WTC11 (cell line): ENCODE results near the gene PRPSAP1. TPM values are rescaled to one million over a fixed set of nuclear protein-coding genes. Genes with fewer than 3 reads are reported as not detected.

Experiments used
- ATAC-seq: fragments of 200-7000 bp; cut with Tn5 transposase; 2 replicates; pipeline ENCODE4 v1.10.0; 2021; ENCODE audit warnings: mild to moderate bottlenecking, moderate library complexity
- CTCF ChIA-PET: fragments of 300-600 bp; sonication (Branson Sonifier 250); formaldehyde crosslinking; loops from one replicate; lab custom pipeline; 2021; ENCODE audit warnings: antibody characterized with exemption; lab: Charles Lee
- POLR2A ChIA-PET: fragments of 350-600 bp; sonication (Branson Sonifier 250); formaldehyde crosslinking; loops from one replicate; lab custom pipeline; 2021; ENCODE audit warnings: antibody characterized with exemption; lab: Charles Lee
- DNase-seq: peaks from one replicate; pipeline ENCODE4 v3.0.0; 2021; ENCODE audit warnings: low spot score
- H3K27ac Mint-ChIP-seq: 2 replicates; pipeline ENCODE4 v1.8.0; 2021; ENCODE audit warnings: mixed read lengths
- H3K27me3 Mint-ChIP-seq: 2 replicates; pipeline ENCODE4 v1.8.0; 2021; ENCODE audit warnings: low read depth, mild to moderate bottlenecking, moderate library complexity, mixed read lengths
- H3K36me3 Mint-ChIP-seq: 2 replicates; pipeline ENCODE4 v1.8.0; 2021; ENCODE audit warnings: mixed read lengths
- H3K4me1 Mint-ChIP-seq: 2 replicates; pipeline ENCODE4 v1.8.0; 2022; ENCODE audit warnings: mixed read lengths
- H3K4me3 Mint-ChIP-seq: 2 replicates; pipeline ENCODE4 v1.8.0; 2021; ENCODE audit warnings: mild to moderate bottlenecking, moderate library complexity, mixed read lengths
- H3K9me3 Mint-ChIP-seq: 2 replicates; pipeline ENCODE4 v1.8.0; 2021; ENCODE audit warnings: mixed read lengths
- AFF4 ChIP-seq: sonication (generic); formaldehyde crosslinking; IDR thresholded peaks from 2 replicates; pipeline ENCODE4 v1.8.1; 2023; ENCODE audit warnings: mild to moderate bottlenecking, missing genetic modification reagents, borderline replicate concordance
- ATF3 ChIP-seq: sonication (generic); formaldehyde crosslinking; conservative IDR thresholded peaks from 2 replicates; pipeline ENCODE4 v1.8.1; 2022; ENCODE audit warnings: mild to moderate bottlenecking, missing genetic modification reagents
- CDX4 ChIP-seq: fragments of 250-450 bp; sonication (Bioruptor Pico); IDR thresholded peaks from 2 replicates; pipeline ENCODE4 v1.9.0; 2021; ENCODE audit warnings: moderate library complexity, mild to moderate bottlenecking, inconsistent platforms, borderline replicate concordance
- ELF4 ChIP-seq: sonication (generic); formaldehyde crosslinking; IDR thresholded peaks from 2 replicates; pipeline ENCODE4 v1.8.1; 2022; ENCODE audit warnings: low read depth, mild to moderate bottlenecking, moderate library complexity, missing genetic modification reagents
- GRHL2 ChIP-seq: fragments of 250-450 bp; sonication (Bioruptor Pico); IDR thresholded peaks from 2 replicates; pipeline ENCODE4 v1.8.0; 2022; ENCODE audit warnings: mild to moderate bottlenecking, moderate library complexity; ENCODE audit not compliant: insufficient replicate concordance, severe bottlenecking
- JAZF1 ChIP-seq: fragments of 250-450 bp; sonication (Bioruptor Pico); IDR thresholded peaks from 2 replicates; pipeline ENCODE4 v1.9.0; 2021; ENCODE audit warnings: moderate library complexity, mild to moderate bottlenecking, inconsistent platforms
- KAT7 ChIP-seq: sonication (generic); formaldehyde crosslinking; IDR thresholded peaks from 2 replicates; pipeline ENCODE4 v1.8.1; 2023; ENCODE audit warnings: missing genetic modification reagents, mild to moderate bottlenecking, borderline replicate concordance
- NFATC4 ChIP-seq: fragments of 250-450 bp; sonication (Bioruptor Pico); IDR thresholded peaks from 2 replicates; pipeline ENCODE4 v1.9.0; 2021; ENCODE audit warnings: mild to moderate bottlenecking
- NFYB ChIP-seq: sonication (generic); formaldehyde crosslinking; conservative IDR thresholded peaks from 2 replicates; pipeline ENCODE4 v1.8.0; 2022; ENCODE audit warnings: low read depth, missing genetic modification reagents
- NR2C2 ChIP-seq: sonication (generic); formaldehyde crosslinking; IDR thresholded peaks from 2 replicates; pipeline ENCODE4 v1.8.0; 2022; ENCODE audit warnings: mild to moderate bottlenecking, missing genetic modification reagents
- PRRX2 ChIP-seq: fragments of 250-450 bp; sonication (Bioruptor Pico); IDR thresholded peaks from 2 replicates; pipeline ENCODE4 v1.8.0; 2021; ENCODE audit warnings: mild to moderate bottlenecking
- SMAD4 ChIP-seq: sonication (generic); formaldehyde crosslinking; IDR thresholded peaks from 2 replicates; pipeline ENCODE4 v1.8.0; 2022; ENCODE audit warnings: mild to moderate bottlenecking, missing genetic modification reagents
- SP1 ChIP-seq: sonication (generic); formaldehyde crosslinking; conservative IDR thresholded peaks from 2 replicates; pipeline ENCODE4 v1.8.1; 2022; ENCODE audit warnings: missing genetic modification reagents
- STAT6 ChIP-seq: sonication (generic); formaldehyde crosslinking; conservative IDR thresholded peaks from 2 replicates; pipeline ENCODE4 v1.8.1; 2023; ENCODE audit warnings: mild to moderate bottlenecking, low read depth, missing genetic modification reagents, moderate library complexity
- ZBTB21 ChIP-seq: sonication (generic); formaldehyde crosslinking; IDR thresholded peaks from 2 replicates; pipeline ENCODE4 v1.8.1; 2023; ENCODE audit warnings: mild to moderate bottlenecking, missing genetic modification reagents, borderline replicate concordance
- ZNF232 ChIP-seq: sonication (generic); formaldehyde crosslinking; IDR thresholded peaks from 2 replicates; pipeline ENCODE4 v1.8.0; 2022; ENCODE audit warnings: mild to moderate bottlenecking, missing genetic modification reagents
- ZNF423 ChIP-seq: fragments of 250-450 bp; sonication (Bioruptor Pico); IDR thresholded peaks from 2 replicates; pipeline ENCODE4 v2.1.2; 2022; ENCODE audit warnings: mild to moderate bottlenecking, moderate library complexity
- total RNA-seq: library from RNA; stranded (reverse); gene quantifications from 3 replicates; pipeline ENCODE4 v1.2.3, GENCODE V29; 2021
- TF ChIP-seq, protein P1 (sequence below): fragments of 200-600 bp; IDR thresholded peaks from 2 replicates; pipeline ENCODE4 v1.8.0; 2022; ENCODE audit warnings: antibody characterized with exemption
- TF ChIP-seq, protein P2 (sequence below): sonication (generic); formaldehyde crosslinking; IDR thresholded peaks from 2 replicates; pipeline ENCODE4 v1.8.0; 2022; ENCODE audit warnings: mild to moderate bottlenecking, missing genetic modification reagents
- TF ChIP-seq, protein P3 (sequence below): fragments of 250-450 bp; sonication (Bioruptor Pico); IDR thresholded peaks from 2 replicates; pipeline ENCODE4 v1.8.0; 2021; ENCODE audit warnings: mild to moderate bottlenecking
- TF ChIP-seq, protein P4 (sequence below): sonication (generic); formaldehyde crosslinking; IDR thresholded peaks from 2 replicates; pipeline ENCODE4 v1.8.1; 2022; ENCODE audit warnings: mild to moderate bottlenecking, missing genetic modification reagents, moderate library complexity, borderline replicate concordance

Gene PRPSAP1
- total RNA-seq, 1 experiment from 2014 or later = 56.5 TPM

- TF ChIP-seq NFYB (CRISPR knock-in tag) (no peak), PRRX2 (CRISPR knock-in tag) (no peak), STAT6 (CRISPR knock-in tag) (no peak), JAZF1 (CRISPR knock-in tag) (no peak)
- TF ChIP-seq, protein P1, sequence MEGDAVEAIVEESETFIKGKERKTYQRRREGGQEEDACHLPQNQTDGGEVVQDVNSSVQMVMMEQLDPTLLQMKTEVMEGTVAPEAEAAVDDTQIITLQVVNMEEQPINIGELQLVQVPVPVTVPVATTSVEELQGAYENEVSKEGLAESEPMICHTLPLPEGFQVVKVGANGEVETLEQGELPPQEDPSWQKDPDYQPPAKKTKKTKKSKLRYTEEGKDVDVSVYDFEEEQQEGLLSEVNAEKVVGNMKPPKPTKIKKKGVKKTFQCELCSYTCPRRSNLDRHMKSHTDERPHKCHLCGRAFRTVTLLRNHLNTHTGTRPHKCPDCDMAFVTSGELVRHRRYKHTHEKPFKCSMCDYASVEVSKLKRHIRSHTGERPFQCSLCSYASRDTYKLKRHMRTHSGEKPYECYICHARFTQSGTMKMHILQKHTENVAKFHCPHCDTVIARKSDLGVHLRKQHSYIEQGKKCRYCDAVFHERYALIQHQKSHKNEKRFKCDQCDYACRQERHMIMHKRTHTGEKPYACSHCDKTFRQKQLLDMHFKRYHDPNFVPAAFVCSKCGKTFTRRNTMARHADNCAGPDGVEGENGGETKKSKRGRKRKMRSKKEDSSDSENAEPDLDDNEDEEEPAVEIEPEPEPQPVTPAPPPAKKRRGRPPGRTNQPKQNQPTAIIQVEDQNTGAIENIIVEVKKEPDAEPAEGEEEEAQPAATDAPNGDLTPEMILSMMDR = no peak
Observed at GRCh38 chr17:76275382-76276068, 78.2 kb downstream of the PRPSAP1 start (continued).

- DNase-seq (no peak), ATAC-seq (no peak)
- Mint-ChIP-seq H3K9me3 (no peaks in the 10 kb centered on the region), H3K27me3 (no peaks in the 10 kb centered on the region), H3K4me3 (no peak overlapping the region), H3K27ac (no peak overlapping the region), H3K36me3 (no peaks in the 10 kb centered on the region), H3K4me1 (peaks cover 9% of the 10 kb centered on the region)
- ChIA-PET POLR2A (interaction anchor here (1.4 kb wide), 1 partner anchor 9 kb away, joined by 4 read pairs; the partner anchor contains the start of gene UBALD2), CTCF (interaction anchor here (0.8 to 3.3 kb wide), 12 partner anchors 11 to 260 kb away, joined by 3 to 13 read pairs (median 4); partner anchors contain the start of gene GALR2)
- no peak for TF ChIP-seq SP1
- no peak for TF ChIP-seq NFATC4 (CRISPR knock-in tag)
- TF ChIP-seq, protein P2, sequence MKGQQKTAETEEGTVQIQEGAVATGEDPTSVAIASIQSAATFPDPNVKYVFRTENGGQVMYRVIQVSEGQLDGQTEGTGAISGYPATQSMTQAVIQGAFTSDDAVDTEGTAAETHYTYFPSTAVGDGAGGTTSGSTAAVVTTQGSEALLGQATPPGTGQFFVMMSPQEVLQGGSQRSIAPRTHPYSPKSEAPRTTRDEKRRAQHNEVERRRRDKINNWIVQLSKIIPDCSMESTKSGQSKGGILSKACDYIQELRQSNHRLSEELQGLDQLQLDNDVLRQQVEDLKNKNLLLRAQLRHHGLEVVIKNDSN (CRISPR knock-in tag) = no peak
- no peak for TF ChIP-seq ZBTB21 (CRISPR knock-in tag)
- TF ChIP-seq ZNF423 (CRISPR knock-in tag) = no peak
- TF ChIP-seq, protein P3, sequence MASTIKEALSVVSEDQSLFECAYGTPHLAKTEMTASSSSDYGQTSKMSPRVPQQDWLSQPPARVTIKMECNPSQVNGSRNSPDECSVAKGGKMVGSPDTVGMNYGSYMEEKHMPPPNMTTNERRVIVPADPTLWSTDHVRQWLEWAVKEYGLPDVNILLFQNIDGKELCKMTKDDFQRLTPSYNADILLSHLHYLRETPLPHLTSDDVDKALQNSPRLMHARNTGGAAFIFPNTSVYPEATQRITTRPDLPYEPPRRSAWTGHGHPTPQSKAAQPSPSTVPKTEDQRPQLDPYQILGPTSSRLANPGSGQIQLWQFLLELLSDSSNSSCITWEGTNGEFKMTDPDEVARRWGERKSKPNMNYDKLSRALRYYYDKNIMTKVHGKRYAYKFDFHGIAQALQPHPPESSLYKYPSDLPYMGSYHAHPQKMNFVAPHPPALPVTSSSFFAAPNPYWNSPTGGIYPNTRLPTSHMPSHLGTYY (CRISPR knock-in tag) = no peak
- TF ChIP-seq GRHL2 (CRISPR knock-in tag) = no peak
- TF ChIP-seq KAT7 = no peak
- TF ChIP-seq, protein P4, sequence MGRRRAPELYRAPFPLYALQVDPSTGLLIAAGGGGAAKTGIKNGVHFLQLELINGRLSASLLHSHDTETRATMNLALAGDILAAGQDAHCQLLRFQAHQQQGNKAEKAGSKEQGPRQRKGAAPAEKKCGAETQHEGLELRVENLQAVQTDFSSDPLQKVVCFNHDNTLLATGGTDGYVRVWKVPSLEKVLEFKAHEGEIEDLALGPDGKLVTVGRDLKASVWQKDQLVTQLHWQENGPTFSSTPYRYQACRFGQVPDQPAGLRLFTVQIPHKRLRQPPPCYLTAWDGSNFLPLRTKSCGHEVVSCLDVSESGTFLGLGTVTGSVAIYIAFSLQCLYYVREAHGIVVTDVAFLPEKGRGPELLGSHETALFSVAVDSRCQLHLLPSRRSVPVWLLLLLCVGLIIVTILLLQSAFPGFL (CRISPR knock-in tag) = no peak
- no peak for TF ChIP-seq NR2C2
- no peak for TF ChIP-seq ATF3 (CRISPR knock-in tag)
- no peak for TF ChIP-seq AFF4
- TF ChIP-seq SMAD4 = no peak
- no peak for TF ChIP-seq CDX4 (CRISPR knock-in tag)
- TF ChIP-seq ZNF232 = no peak
- no peak for TF ChIP-seq ELF4 (CRISPR knock-in tag)
Observed at GRCh38 chr17:76274112-76274956, 79.4 kb downstream of the PRPSAP1 start.
